Measurements from ENCODE around the gene TNFRSF8. TPM values are rescaled to one million over a fixed set of nuclear protein-coding genes. Genes with fewer than 3 reads are reported as not detected.

TNFRSF8 gene
- total and polyA plus RNA-seq, 2 of the 13 experiments (the other 11 are each of a cell fraction or from before 2014, with no cell fraction given) = not detected

- Histone ChIP-seq H3K79me2 (ENCODE audit: insufficient read depth, low read length) (no peaks in the 10 kb centered on the region), H3K36me3 (replicated peaks in 1 of 2; ENCODE audit: control insufficient read depth in 1 of 2, insufficient read depth in 2 of 2, low read length in 2 of 2) (no peaks in the 10 kb centered on the region), H3K4me2 (ENCODE audit: low read depth, low read length) (no peak overlapping the region), H3K27me3 (ENCODE audit: control insufficient read depth in 1 of 2, insufficient read depth in 2 of 2, low read length in 2 of 2) (peaks cover 0 to 3% of the 10 kb centered on the region in 2 experiments; a peak in 2 of 5 replicates), H3K9ac (ENCODE audit: insufficient read depth, low read depth, low read length) (no peak overlapping the region), H2AFZ (ENCODE audit: low read length) (no peak overlapping the region), H3K9me3 (ENCODE audit: low read length) (no peaks in the 10 kb centered on the region), H4K20me1 (ENCODE audit: insufficient read depth, low read length) (no peaks in the 10 kb centered on the region), H3K4me1 (ENCODE audit: insufficient read depth, low read length) (no peaks in the 10 kb centered on the region), H3K27ac (ENCODE audit: extremely low read length, insufficient read depth, low read length) (no peak overlapping the region), H3K4me3 (replicated peaks in 1 of 3; ENCODE audit: insufficient read depth in 1 of 3, low read depth in 2 of 3, low read length in 3 of 3) (no peak overlapping the region)
- ChIA-PET POLR2A (no interaction called here), CTCF (ENCODE audit: low intra/inter-chr PET ratio, low total read pairs) (no interaction called here)
- DNase-seq (ENCODE audit: low spot score) = no peak
- ATAC-seq = no peak
- BruUV-seq (replicated peaks) = no TSS peak
- no peak for FAIRE-seq
- in situ Hi-C loops (cut with HindIII; ENCODE audit: extremely low pct_ligation_motif_present, low pct_unique_long_range_greater_than_20kb) (no loop called here), intact Hi-C loops (cut with micrococcal nuclease; ENCODE audit: unreplicated experiment) (no loop called here)
- TF ChIP-seq HNRNPK (IDR thresholded peaks at IDR 0.05; ENCODE audit: low read depth, low read length, poor library complexity, severe bottlenecking) (no peak), ZNF382 (CRISPR knock-in tag; IDR thresholded peaks at IDR 0.05; ENCODE audit: borderline replicate concordance) (no peak), PCBP1 (IDR thresholded peaks at IDR 0.05; ENCODE audit: borderline replicate concordance, low read depth, low read length) (no peak), TIGD3 (CRISPR knock-in tag; IDR thresholded peaks at IDR 0.05; ENCODE audit: borderline replicate concordance) (no peak), ZNF329 (CRISPR knock-in tag; IDR thresholded peaks at IDR 0.05; ENCODE audit: low read depth) (no peak), ZFP37 (CRISPR knock-in tag; IDR thresholded peaks at IDR 0.05; ENCODE audit: borderline replicate concordance) (no peak), ZHX2 (IDR thresholded peaks at IDR 0.05; ENCODE audit: low read depth) (no peak), ZHX2 (CRISPR knock-in tag; IDR thresholded peaks at IDR 0.05; ENCODE audit: borderline replicate concordance) (no peak), LCORL (IDR thresholded peaks at IDR 0.05) (no peak), LCORL (CRISPR knock-in tag; IDR thresholded peaks at IDR 0.05) (no peak), ZNF792 (CRISPR knock-in tag; IDR thresholded peaks at IDR 0.05) (no peak), DPF2 (CRISPR knock-in tag; IDR thresholded peaks at IDR 0.05; ENCODE audit: borderline replicate concordance, low read depth) (no peak), ZNF33A (CRISPR knock-in tag; IDR thresholded peaks at IDR 0.05; ENCODE audit: borderline replicate concordance) (no peak), ZNF205 (CRISPR knock-in tag; IDR thresholded peaks at IDR 0.05) (no peak), ZFP36L1 (CRISPR knock-in tag; IDR thresholded peaks at IDR 0.05) (no peak), RBFOX2 (IDR thresholded peaks at IDR 0.05; ENCODE audit: low read depth, low read length) (no peak)
- WGBS (ENCODE audit: low lambda C conversion rate) = 0% methylated on average over 1 of the region's 1 CpG
Observed at GRCh38 chr1:12098786-12099185, 35.7 kb downstream of the TNFRSF8 start.
